B cell (primary cell): ENCODE measurements around the gene TRANK1. TPM values are rescaled to one million over a fixed set of nuclear protein-coding genes. Genes with fewer than 3 reads are reported as not detected.

Experiments
- ATAC-seq: fragments of 200-7000 bp; cut with Tn5 transposase; one replicate; pipeline ENCODE4 v1.10.0; 2021; ENCODE audit warnings: low read depth, mild to moderate bottlenecking, moderate number of reproducible peaks, moderate library complexity
- CTCF ChIA-PET: fragments of 350-600 bp; sonication (Branson Sonifier 250); formaldehyde crosslinking; loops from one replicate; lab custom pipeline; 2021; ENCODE audit warnings: antibody characterized with exemption, inconsistent platforms; lab: Charles Lee
- POLR2A ChIA-PET: fragments of 350-600 bp; sonication (Branson Sonifier 250); formaldehyde crosslinking; loops from one replicate; lab custom pipeline; 2021; ENCODE audit warnings: antibody characterized with exemption; lab: Charles Lee
- DNase-seq: peaks from one replicate; pipeline ENCODE4 v3.0.0; 2013
- H2AFZ ChIP-seq: 2 replicates; pipeline ENCODE4 v1.6.1; 2012; ENCODE audit warnings: mild to moderate bottlenecking, low read depth, low read length; ENCODE audit not compliant: insufficient read depth, poor library complexity, severe bottlenecking
- H3K27ac ChIP-seq, 2 donors: 1 replicate in 1 of 2; 2 replicates in 1 of 2; pipeline ENCODE4 v1.5.1; 2012 to 2013; ENCODE audit warnings: low read length in 2 of 2, mild to moderate bottlenecking in 2 of 2, moderate library complexity in 1 of 2
- H3K27me3 ChIP-seq, 4 experiments: fragments of 200-600 bp in 1 of 4; sonication (generic) in 1 of 4; replicated peaks in 1 of 4; 1 replicate in 2 of 4; 2 replicates in 2 of 4; pipeline versions ENCODE4 v1.6.1 to v1.7.0; 2013 to 2016; ENCODE audit warnings: low read length in 3 of 4, mild to moderate bottlenecking in 2 of 4, mixed read lengths in 1 of 4, moderate library complexity in 1 of 4; ENCODE audit not compliant: insufficient read depth in 4 of 4, control insufficient read depth in 3 of 4; ENCODE audit errors: control extremely low read depth in 1 of 4
- H3K36me3 ChIP-seq, 2 experiments: replicated peaks in 1 of 2; 1 replicate in 1 of 2; 2 replicates in 1 of 2; pipeline versions ENCODE4 v1.6.1 to v1.7.1; 2013; ENCODE audit warnings: low read length in 1 of 2; ENCODE audit not compliant: insufficient read depth in 2 of 2, control insufficient read depth in 1 of 2; ENCODE audit errors: control extremely low read depth in 1 of 2, extremely low read depth in 1 of 2
- H3K4me1 ChIP-seq, 2 donors: fragments of 200-600 bp in 1 of 2; sonication (generic) in 1 of 2; 1 replicate in 1 of 2; 2 replicates in 1 of 2; pipeline versions ENCODE4 v1.5.1 to v1.6.1; 2013 to 2017; ENCODE audit warnings: low read length in 2 of 2; ENCODE audit not compliant: control insufficient read depth in 2 of 2, insufficient read depth in 2 of 2
- H3K4me2 ChIP-seq: replicated peaks from 2 replicates; pipeline ENCODE3; 2012; ENCODE audit warnings: mild to moderate bottlenecking, low read depth, low read length; ENCODE audit not compliant: poor library complexity, severe bottlenecking
- H3K4me3 ChIP-seq, 5 experiments: fragments of 200-600 bp in 1 of 5; sonication (generic) in 1 of 5; 1 replicate in 3 of 5; 2 replicates in 2 of 5; pipeline versions ENCODE4 v1.5.1 to v1.7.0; 2011 to 2016; ENCODE audit warnings: low read length in 4 of 5, mild to moderate bottlenecking in 4 of 5, low read depth in 2 of 5, control low read depth in 1 of 5, moderate library complexity in 1 of 5; ENCODE audit not compliant: insufficient read depth in 1 of 5; ENCODE audit errors: control extremely low read depth in 1 of 5, extremely low read depth in 1 of 5
- H3K79me2 ChIP-seq: fragments of 200-600 bp; sonication (generic); one replicate; pipeline ENCODE4 v1.6.0; 2016; ENCODE audit warnings: low read length; ENCODE audit not compliant: control insufficient read depth, insufficient read depth
- H3K9ac ChIP-seq: fragments of 200-600 bp; sonication (generic); 2 replicates; pipeline ENCODE4 v1.6.1; 2017; ENCODE audit warnings: mild to moderate bottlenecking, low read length, moderate library complexity
- H3K9me3 ChIP-seq, 3 donors: one replicate each; pipeline versions ENCODE4 v1.6.1 to v1.7.1; 2013; ENCODE audit warnings: low read length in 2 of 3; ENCODE audit not compliant: control insufficient read depth in 2 of 3, insufficient read depth in 1 of 3; ENCODE audit errors: control extremely low read depth in 1 of 3
- H4K20me1 ChIP-seq: 2 replicates; pipeline ENCODE4 v1.6.0; 2012; ENCODE audit warnings: mild to moderate bottlenecking, low read length; ENCODE audit not compliant: insufficient read depth, control insufficient read depth, poor library complexity, severe bottlenecking
- H3K27ac Mint-ChIP-seq: one replicate; pipeline ENCODE4 v1.8.0; 2021; ENCODE audit warnings: mixed read lengths
- H3K27me3 Mint-ChIP-seq: one replicate; pipeline ENCODE4 v1.8.0; 2021; ENCODE audit warnings: mixed read lengths
- H3K4me1 Mint-ChIP-seq: one replicate; pipeline ENCODE4 v1.8.0; 2021; ENCODE audit warnings: mixed read lengths
- H3K4me3 Mint-ChIP-seq: one replicate; pipeline ENCODE4 v1.8.0; 2021; ENCODE audit warnings: mixed read lengths
- H3K9me3 Mint-ChIP-seq: one replicate; pipeline ENCODE4 v1.8.0; 2022; ENCODE audit warnings: mixed read lengths; ENCODE audit not compliant: insufficient read depth
- CTCF ChIP-seq: fragments of 200-600 bp; IDR thresholded peaks from one replicate; pipeline ENCODE4 v1.8.0; 2022; ENCODE audit warnings: antibody characterized with exemption, mild to moderate bottlenecking
- EZH2 ChIP-seq: IDR thresholded peaks from 2 replicates; pipeline ENCODE4 v1.6.1; 2012; ENCODE audit warnings: borderline replicate concordance, low read depth, mild to moderate bottlenecking, moderate library complexity, low read length; ENCODE audit not compliant: insufficient read depth, poor library complexity, severe bottlenecking
- WGBS: methylation state at CpG from one replicate; pipeline ENCODE4 v1.1.5; 2013; ENCODE audit warnings: missing lambda C conversion rate; ENCODE audit not compliant: insufficient coverage; 5-methylcytosine and 5-hydroxymethylcytosine counted together
- intact Hi-C: fragments of 100-400 bp; cut with micrococcal nuclease; formaldehyde crosslinking; loops from one replicate; pipeline ENCODE4 v1.10.0; 2022
- polyA plus RNA-seq: library from polyadenylated mRNA; depleted of rRNA; stranded (reverse); fragments of >200 nt; gene quantifications from 2 replicates; pipeline ENCODE4 v1.2.3, GENCODE V29; 2012
- total RNA-seq, 2 donors: library from RNA; stranded (reverse); fragments of 120-200 nt in 1 of 2; gene quantifications; 1 replicate in 1 of 2; 2 replicates in 1 of 2; pipeline versions ENCODE4 v1.2.3 to v1.2.4, GENCODE V29; 2013 to 2022

TRANK1 gene
- total and polyA plus RNA-seq, 2 donors (not counting 1 experiment from before 2014, with no cell fraction given), result 20.8 to 147 TPM

GRCh38 chr3:36923981-36924743, 20.7 kb downstream of the TRANK1 start:
- ATAC-seq, result no peak
- Mint-ChIP-seq H3K9me3 (peaks cover 3% of the 10 kb centered on the region), H3K27ac (peak overlapping the region; percentile 83), H3K27me3 (no peaks in the 10 kb centered on the region), H3K4me1 (peaks cover 43% of the 10 kb centered on the region), H3K4me3 (peak overlapping the region; percentile 80)
- ChIA-PET CTCF (interaction anchor here (0.8 to 2.4 kb wide), 12 partner anchors 8 to 53 kb away, joined by 3 to 12 read pairs (median 4); no protein-coding TSS in a partner anchor), POLR2A (interaction anchor here (1.9 kb wide), 1 partner anchor 20 kb away, joined by 5 read pairs; the partner anchor contains the start of gene TRANK1)
- peak overlapping the region; percentile 38 for H2AFZ ChIP-seq
- H3K9me3 ChIP-seq, result peaks cover 2 to 9% (median 8%) of the 10 kb centered on the region in 3 donors
- no peaks in the 10 kb centered on the region for H3K27me3 ChIP-seq
- no peaks in the 10 kb centered on the region for H4K20me1 ChIP-seq
- 31% methylated on average over 10 of the region's 11 CpGs for WGBS
- no peak for DNase-seq
- peak overlapping the region; percentile 2 to 60 for H3K27ac ChIP-seq
- H3K4me3 ChIP-seq, result peak overlapping the region; percentile 19 to 61 (median 46)
- H3K79me2 ChIP-seq, result peaks cover 27% of the 10 kb centered on the region
- peak overlapping the region; percentile 69 for H3K4me2 ChIP-seq
- H3K4me1 ChIP-seq, result peaks cover 35 to 44% of the 10 kb centered on the region in 2 donors
- peaks cover 0 to 1% of the 10 kb centered on the region in 2 experiments for H3K36me3 ChIP-seq
- H3K9ac ChIP-seq, result peak overlapping the region; percentile 33
- TF ChIP-seq EZH2 (no peak), CTCF (no peak)
- intact Hi-C loops, result loop anchor here (2.0 to 5.0 kb wide), 2 partner anchors 21 to 33 kb away; partner anchors contain the start of gene TRANK1
